Stimulated activated CD4-positive, alpha-beta T cell treated with anti-CD3 and anti-CD28 coated beads, Interleukin-15, amount 100 ng/mL, for 1 hour (primary cell): ENCODE results near the gene B4GALT6.
A peak's percentile ranks its signal among the peaks of the same experiment; 100 is the strongest.

ENCODE experiments used
- DNase-seq, 2 donors: peaks; one replicate each; pipeline ENCODE4 v3.0.0-alpha.2; 2020; ENCODE audit warnings: low read depth in 1 of 2, low spot score in 1 of 2

B4GALT6 gene

GRCh38 chr18:31660763-31661162 lies 23.6 kb downstream of the B4GALT6 start:
- DNase-seq, result no peak

GRCh38 chr18:31659576-31660177 lies 24.7 kb downstream of the B4GALT6 start:
- no peak for DNase-seq

GRCh38 chr18:31658670-31659575 lies 25.5 kb downstream of the B4GALT6 start:
- no peak for DNase-seq

GRCh38 chr18:31657823-31658669 lies 26.3 kb downstream of the B4GALT6 start:
- peak in 1 of 2 donors; percentile 3 for DNase-seq

- DNase-seq, result no peak
Measured at GRCh38 chr18:31656754-31657153, 27.6 kb downstream of the B4GALT6 start.

GRCh38 chr18:31655354-31655753 lies 29.0 kb downstream of the B4GALT6 start:
- no peak for DNase-seq

GRCh38 chr18:31652877-31653276 lies 31.5 kb downstream of the B4GALT6 start:
- DNase-seq, result no peak

GRCh38 chr18:31652357-31652756 lies 32.0 kb downstream of the B4GALT6 start:
- DNase-seq, result no peak

- DNase-seq, result no peak
Measured at GRCh38 chr18:31651369-31651768, 33.0 kb downstream of the B4GALT6 start.

- DNase-seq, result no peak
Measured at GRCh38 chr18:31649978-31650719, 34.2 kb downstream of the B4GALT6 start.

- DNase-seq, result no peak
Measured at GRCh38 chr18:31649449-31649848, 34.9 kb downstream of the B4GALT6 start.

- DNase-seq, result no peak
Measured at GRCh38 chr18:31648966-31649429, 35.4 kb downstream of the B4GALT6 start.

- DNase-seq, result no peak
Measured at GRCh38 chr18:31648458-31648857, 35.9 kb downstream of the B4GALT6 start.

- DNase-seq, result no peak
Measured at GRCh38 chr18:31647127-31647753, 37.1 kb downstream of the B4GALT6 start.

GRCh38 chr18:31646332-31647126 lies 37.9 kb downstream of the B4GALT6 start:
- no peak for DNase-seq

- no peak for DNase-seq
Measured at GRCh38 chr18:31645411-31645810, 39.0 kb downstream of the B4GALT6 start.

GRCh38 chr18:31643003-31643402 lies 41.4 kb downstream of the B4GALT6 start:
- no peak for DNase-seq

- DNase-seq, result no peak
Measured at GRCh38 chr18:31637445-31637844, 46.9 kb downstream of the B4GALT6 start.

GRCh38 chr18:31636387-31636786 lies 48.0 kb downstream of the B4GALT6 start:
- no peak for DNase-seq

- no peak for DNase-seq
Measured at GRCh38 chr18:31634331-31634713, 50.1 kb downstream of the B4GALT6 start.
